Stimulated activated effector memory CD8-positive, alpha-beta T cell treated with anti-CD3 and anti-CD28 coated beads, Interleukin-12 subunit alpha, Interleukin-12 subunit beta, amount 100 ng/mL, for 72 hours (primary cell): ENCODE results near the gene TGFBI.
A peak's percentile ranks its signal among the peaks of the same experiment; 100 is the strongest.

Source experiments
- ATAC-seq: fragments of 150-1000 bp; cut with Tn5 transposase; 2 replicates; pipeline ENCODE4 v1.10.0; 2021
- DNase-seq, 2 donors: peaks; one replicate each; pipeline ENCODE4 v3.0.0; 2021 to 2022; ENCODE audit warnings: low spot score in 2 of 2
- H3K27ac Mint-ChIP-seq: one replicate; pipeline ENCODE4 v1.8.0; 2022; ENCODE audit warnings: mild to moderate bottlenecking, mixed read lengths
- H3K36me3 Mint-ChIP-seq: one replicate; pipeline ENCODE4 v1.8.0; 2022; ENCODE audit warnings: mild to moderate bottlenecking, mixed read lengths
- H3K4me1 Mint-ChIP-seq: one replicate; pipeline ENCODE4 v1.8.0; 2022; ENCODE audit warnings: mixed read lengths
- H3K4me3 Mint-ChIP-seq: one replicate; pipeline ENCODE4 v1.8.0; 2022; ENCODE audit warnings: mild to moderate bottlenecking, mixed read lengths
- H3K9me3 Mint-ChIP-seq: one replicate; pipeline ENCODE4 v1.8.0; 2022; ENCODE audit warnings: mixed read lengths

TGFBI gene

GRCh38 chr5:136030252-136030651 lies 1.5 kb downstream of the TGFBI start:
- no peak overlapping the region for H3K27ac Mint-ChIP-seq
- ATAC-seq, result no peak

GRCh38 chr5:136030956-136031611 lies 2.3 kb downstream of the TGFBI start:
- no peak overlapping the region for H3K27ac Mint-ChIP-seq
- H3K4me3 Mint-ChIP-seq, result no peak overlapping the region
- no peaks in the 10 kb centered on the region for H3K9me3 Mint-ChIP-seq
- ATAC-seq (peak; percentile 61), DNase-seq (no peak)
- H3K4me1 Mint-ChIP-seq, result peaks cover 27% of the 10 kb centered on the region
- H3K36me3 Mint-ChIP-seq, result no peaks in the 10 kb centered on the region

More at GRCh38 chr5:136030252-136030651, 1.5 kb downstream of the TGFBI start:
- DNase-seq, result no peak
- no peak overlapping the region for H3K4me3 Mint-ChIP-seq
- peaks cover 22% of the 10 kb centered on the region for H3K4me1 Mint-ChIP-seq
- no peaks in the 10 kb centered on the region for H3K9me3 Mint-ChIP-seq
- H3K36me3 Mint-ChIP-seq, result no peaks in the 10 kb centered on the region

GRCh38 chr5:136031711-136032110 lies 2.9 kb downstream of the TGFBI start:
- H3K4me3 Mint-ChIP-seq, result no peak overlapping the region
- H3K4me1 Mint-ChIP-seq, result peaks cover 33% of the 10 kb centered on the region
- DNase-seq (no peak), ATAC-seq (no peak)
- no peaks in the 10 kb centered on the region for H3K9me3 Mint-ChIP-seq
- H3K27ac Mint-ChIP-seq, result no peak overlapping the region
- no peaks in the 10 kb centered on the region for H3K36me3 Mint-ChIP-seq

GRCh38 chr5:136032564-136032963 lies 3.8 kb downstream of the TGFBI start:
- DNase-seq, result no peak

GRCh38 chr5:136033234-136033633 lies 4.4 kb downstream of the TGFBI start:
- Mint-ChIP-seq H3K4me3 (no peak overlapping the region), H3K4me1 (peaks cover 49% of the 10 kb centered on the region), H3K27ac (no peak overlapping the region), H3K36me3 (no peaks in the 10 kb centered on the region), H3K9me3 (peaks cover 2% of the 10 kb centered on the region)
- ATAC-seq (no peak), DNase-seq (no peak)

More at GRCh38 chr5:136032564-136032963, 3.8 kb downstream of the TGFBI start:
- Mint-ChIP-seq H3K27ac (no peak overlapping the region), H3K36me3 (no peaks in the 10 kb centered on the region), H3K4me3 (no peak overlapping the region), H3K4me1 (peaks cover 42% of the 10 kb centered on the region), H3K9me3 (peaks cover under 1% of the 10 kb centered on the region)
- no peak for ATAC-seq

- Mint-ChIP-seq H3K4me3 (no peak overlapping the region), H3K4me1 (peaks cover 49% of the 10 kb centered on the region), H3K27ac (no peak overlapping the region), H3K36me3 (no peaks in the 10 kb centered on the region), H3K9me3 (peaks cover 2% of the 10 kb centered on the region)
- no peak for DNase-seq
- no peak for ATAC-seq
Measured at GRCh38 chr5:136033848-136034247, 5.1 kb downstream of the TGFBI start.

GRCh38 chr5:136034492-136034891 lies 5.7 kb downstream of the TGFBI start:
- Mint-ChIP-seq H3K27ac (no peak overlapping the region), H3K36me3 (no peaks in the 10 kb centered on the region), H3K9me3 (peaks cover 2% of the 10 kb centered on the region), H3K4me1 (peaks cover 49% of the 10 kb centered on the region), H3K4me3 (no peak overlapping the region)
- DNase-seq, result no peak
- ATAC-seq, result no peak

- Mint-ChIP-seq H3K27ac (no peak overlapping the region), H3K4me1 (peaks cover 49% of the 10 kb centered on the region), H3K36me3 (no peaks in the 10 kb centered on the region), H3K4me3 (no peak overlapping the region), H3K9me3 (peaks cover 2% of the 10 kb centered on the region)
- DNase-seq (no peak), ATAC-seq (no peak)
Measured at GRCh38 chr5:136034984-136035383, 6.2 kb downstream of the TGFBI start.

GRCh38 chr5:136035837-136036236 lies 7.0 kb downstream of the TGFBI start:
- ATAC-seq (no peak), DNase-seq (no peak)
- H3K9me3 Mint-ChIP-seq, result peaks cover 2% of the 10 kb centered on the region
- no peaks in the 10 kb centered on the region for H3K36me3 Mint-ChIP-seq
- H3K27ac Mint-ChIP-seq, result peak overlapping the region; percentile 92
- H3K4me1 Mint-ChIP-seq, result peaks cover 52% of the 10 kb centered on the region
- H3K4me3 Mint-ChIP-seq, result peak overlapping the region; percentile 51

GRCh38 chr5:136036293-136036911 lies 7.6 kb downstream of the TGFBI start:
- ATAC-seq (no peak), DNase-seq (no peak)
- H3K4me3 Mint-ChIP-seq, result peak overlapping the region; percentile 51
- peak overlapping the region; percentile 92 for H3K27ac Mint-ChIP-seq
- no peaks in the 10 kb centered on the region for H3K36me3 Mint-ChIP-seq
- H3K4me1 Mint-ChIP-seq, result peaks cover 49% of the 10 kb centered on the region
- peaks cover 2% of the 10 kb centered on the region for H3K9me3 Mint-ChIP-seq

- ATAC-seq (peak; percentile 98), DNase-seq (peak; percentile 30 to 82)
- Mint-ChIP-seq H3K4me3 (peak overlapping the region; percentile 51), H3K4me1 (peaks cover 50% of the 10 kb centered on the region), H3K27ac (peak overlapping the region; percentile 92), H3K36me3 (no peaks in the 10 kb centered on the region), H3K9me3 (peaks cover 2% of the 10 kb centered on the region)
Measured at GRCh38 chr5:136037001-136037705, 8.4 kb downstream of the TGFBI start.

- Mint-ChIP-seq H3K4me1 (peaks cover 59% of the 10 kb centered on the region), H3K36me3 (no peaks in the 10 kb centered on the region), H3K9me3 (peaks cover 2% of the 10 kb centered on the region), H3K4me3 (no peak overlapping the region), H3K27ac (no peak overlapping the region)
- no peak for DNase-seq
- ATAC-seq, result no peak
Measured at GRCh38 chr5:136038635-136039034, 9.8 kb downstream of the TGFBI start.

- ATAC-seq, result no peak
- no peaks in the 10 kb centered on the region for H3K36me3 Mint-ChIP-seq
Measured at GRCh38 chr5:136039202-136039601, 10.4 kb downstream of the TGFBI start.

GRCh38 chr5:136040746-136041415 lies 12.1 kb downstream of the TGFBI start:
- H3K27ac Mint-ChIP-seq, result no peak overlapping the region
- peaks cover 2% of the 10 kb centered on the region for H3K9me3 Mint-ChIP-seq
- no peak for DNase-seq
- peaks cover 45% of the 10 kb centered on the region for H3K4me1 Mint-ChIP-seq
- no peak overlapping the region for H3K4me3 Mint-ChIP-seq
- no peaks in the 10 kb centered on the region for H3K36me3 Mint-ChIP-seq
- ATAC-seq, result no peak

More at GRCh38 chr5:136039202-136039601, 10.4 kb downstream of the TGFBI start:
- H3K9me3 Mint-ChIP-seq, result peaks cover 2% of the 10 kb centered on the region
- H3K27ac Mint-ChIP-seq, result no peak overlapping the region
- H3K4me1 Mint-ChIP-seq, result peaks cover 57% of the 10 kb centered on the region
- DNase-seq, result no peak
- H3K4me3 Mint-ChIP-seq, result no peak overlapping the region

- DNase-seq (no peak), ATAC-seq (peak; percentile 3)
- H3K4me1 Mint-ChIP-seq, result peaks cover 32% of the 10 kb centered on the region
- no peak overlapping the region for H3K4me3 Mint-ChIP-seq
- H3K9me3 Mint-ChIP-seq, result peaks cover 2% of the 10 kb centered on the region
- no peaks in the 10 kb centered on the region for H3K36me3 Mint-ChIP-seq
- no peak overlapping the region for H3K27ac Mint-ChIP-seq
Measured at GRCh38 chr5:136042156-136042555, 13.4 kb downstream of the TGFBI start.
